WTC11 (cell line): ENCODE measurements around the gene TCOF1.

ENCODE experiments used
- FOXJ3 ChIP-seq: sonication (generic); formaldehyde crosslinking; IDR thresholded peaks from 2 replicates; pipeline ENCODE4 v1.9.0; 2021; ENCODE audit warnings: missing genetic modification reagents, mild to moderate bottlenecking, borderline replicate concordance
- IRF2 ChIP-seq: sonication (generic); formaldehyde crosslinking; IDR thresholded peaks from 2 replicates; pipeline ENCODE4 v1.8.0; 2022; ENCODE audit warnings: low read depth, missing genetic modification reagents, borderline replicate concordance
- JUN ChIP-seq: sonication (generic); formaldehyde crosslinking; IDR thresholded peaks from 2 replicates; pipeline ENCODE4 v1.8.0; 2023; ENCODE audit warnings: mild to moderate bottlenecking, missing genetic modification reagents
- PRRX2 ChIP-seq: fragments of 250-450 bp; sonication (Bioruptor Pico); IDR thresholded peaks from 2 replicates; pipeline ENCODE4 v1.8.0; 2021; ENCODE audit warnings: mild to moderate bottlenecking
- SMAD4 ChIP-seq: sonication (generic); formaldehyde crosslinking; IDR thresholded peaks from 2 replicates; pipeline ENCODE4 v1.8.0; 2022; ENCODE audit warnings: mild to moderate bottlenecking, missing genetic modification reagents
- ZNF121 ChIP-seq: sonication (generic); formaldehyde crosslinking; IDR thresholded peaks from 2 replicates; pipeline ENCODE4 v1.8.0; 2023; ENCODE audit warnings: missing genetic modification reagents
- ZNF138 ChIP-seq: sonication (generic); formaldehyde crosslinking; conservative IDR thresholded peaks from 2 replicates; pipeline ENCODE4 v1.8.1; 2022; ENCODE audit warnings: mild to moderate bottlenecking, moderate library complexity, missing genetic modification reagents
- TF ChIP-seq, protein P1 (sequence below): fragments of 200-600 bp; IDR thresholded peaks from 2 replicates; pipeline ENCODE4 v1.8.0; 2022; ENCODE audit warnings: antibody characterized with exemption
- TF ChIP-seq, protein P2 (sequence below): sonication (generic); formaldehyde crosslinking; IDR thresholded peaks from 2 replicates; pipeline ENCODE4 v1.8.1; 2023; ENCODE audit warnings: mild to moderate bottlenecking, missing genetic modification reagents, moderate library complexity
- TF ChIP-seq, protein P3 (sequence below): sonication (generic); formaldehyde crosslinking; conservative IDR thresholded peaks from 2 replicates; pipeline ENCODE4 v1.8.1; 2022; ENCODE audit warnings: mild to moderate bottlenecking, missing genetic modification reagents
- TF ChIP-seq, protein P4 (sequence below): fragments of 250-450 bp; sonication (Bioruptor Pico); conservative IDR thresholded peaks from 2 replicates; pipeline ENCODE4 v1.9.0; 2021; ENCODE audit warnings: mild to moderate bottlenecking

DNA sequence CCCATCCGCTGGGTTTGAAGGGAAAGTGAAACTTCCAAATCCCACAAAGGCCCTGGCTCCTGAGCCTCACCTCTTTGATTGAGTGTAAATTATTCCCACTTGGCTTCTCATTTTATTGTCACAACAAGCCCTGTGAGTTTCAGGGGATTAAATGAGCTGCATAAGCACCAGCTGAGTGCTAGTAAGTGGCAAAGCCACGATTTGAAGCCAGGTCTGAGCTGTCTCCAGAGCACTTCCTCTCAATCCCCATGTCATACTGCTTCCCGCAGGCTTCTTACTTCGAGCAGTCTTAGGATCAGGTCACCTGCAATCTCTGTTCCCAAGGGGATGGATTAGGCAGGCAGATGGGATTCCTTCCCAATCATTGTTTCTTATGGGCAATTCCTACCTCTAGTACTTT lies 74.1 kb downstream of the TCOF1 start:
- TF ChIP-seq, protein P1, sequence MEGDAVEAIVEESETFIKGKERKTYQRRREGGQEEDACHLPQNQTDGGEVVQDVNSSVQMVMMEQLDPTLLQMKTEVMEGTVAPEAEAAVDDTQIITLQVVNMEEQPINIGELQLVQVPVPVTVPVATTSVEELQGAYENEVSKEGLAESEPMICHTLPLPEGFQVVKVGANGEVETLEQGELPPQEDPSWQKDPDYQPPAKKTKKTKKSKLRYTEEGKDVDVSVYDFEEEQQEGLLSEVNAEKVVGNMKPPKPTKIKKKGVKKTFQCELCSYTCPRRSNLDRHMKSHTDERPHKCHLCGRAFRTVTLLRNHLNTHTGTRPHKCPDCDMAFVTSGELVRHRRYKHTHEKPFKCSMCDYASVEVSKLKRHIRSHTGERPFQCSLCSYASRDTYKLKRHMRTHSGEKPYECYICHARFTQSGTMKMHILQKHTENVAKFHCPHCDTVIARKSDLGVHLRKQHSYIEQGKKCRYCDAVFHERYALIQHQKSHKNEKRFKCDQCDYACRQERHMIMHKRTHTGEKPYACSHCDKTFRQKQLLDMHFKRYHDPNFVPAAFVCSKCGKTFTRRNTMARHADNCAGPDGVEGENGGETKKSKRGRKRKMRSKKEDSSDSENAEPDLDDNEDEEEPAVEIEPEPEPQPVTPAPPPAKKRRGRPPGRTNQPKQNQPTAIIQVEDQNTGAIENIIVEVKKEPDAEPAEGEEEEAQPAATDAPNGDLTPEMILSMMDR, result no peak
- TF ChIP-seq ZNF138 (CRISPR knock-in tag), result no peak
- no peak for TF ChIP-seq FOXJ3 (CRISPR knock-in tag)
- TF ChIP-seq, protein P2, sequence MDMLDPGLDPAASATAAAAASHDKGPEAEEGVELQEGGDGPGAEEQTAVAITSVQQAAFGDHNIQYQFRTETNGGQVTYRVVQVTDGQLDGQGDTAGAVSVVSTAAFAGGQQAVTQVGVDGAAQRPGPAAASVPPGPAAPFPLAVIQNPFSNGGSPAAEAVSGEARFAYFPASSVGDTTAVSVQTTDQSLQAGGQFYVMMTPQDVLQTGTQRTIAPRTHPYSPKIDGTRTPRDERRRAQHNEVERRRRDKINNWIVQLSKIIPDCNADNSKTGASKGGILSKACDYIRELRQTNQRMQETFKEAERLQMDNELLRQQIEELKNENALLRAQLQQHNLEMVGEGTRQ (CRISPR knock-in tag), result no peak
- TF ChIP-seq ZNF121 (CRISPR knock-in tag), result no peak
- TF ChIP-seq IRF2 (CRISPR knock-in tag), result no peak
- TF ChIP-seq, protein P3, sequence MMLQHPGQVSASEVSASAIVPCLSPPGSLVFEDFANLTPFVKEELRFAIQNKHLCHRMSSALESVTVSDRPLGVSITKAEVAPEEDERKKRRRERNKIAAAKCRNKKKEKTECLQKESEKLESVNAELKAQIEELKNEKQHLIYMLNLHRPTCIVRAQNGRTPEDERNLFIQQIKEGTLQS (CRISPR knock-in tag), result no peak
- TF ChIP-seq PRRX2 (CRISPR knock-in tag), result no peak
- TF ChIP-seq SMAD4 (CRISPR knock-in tag), result no peak
- TF ChIP-seq JUN (CRISPR knock-in tag), result no peak
- TF ChIP-seq, protein P4, sequence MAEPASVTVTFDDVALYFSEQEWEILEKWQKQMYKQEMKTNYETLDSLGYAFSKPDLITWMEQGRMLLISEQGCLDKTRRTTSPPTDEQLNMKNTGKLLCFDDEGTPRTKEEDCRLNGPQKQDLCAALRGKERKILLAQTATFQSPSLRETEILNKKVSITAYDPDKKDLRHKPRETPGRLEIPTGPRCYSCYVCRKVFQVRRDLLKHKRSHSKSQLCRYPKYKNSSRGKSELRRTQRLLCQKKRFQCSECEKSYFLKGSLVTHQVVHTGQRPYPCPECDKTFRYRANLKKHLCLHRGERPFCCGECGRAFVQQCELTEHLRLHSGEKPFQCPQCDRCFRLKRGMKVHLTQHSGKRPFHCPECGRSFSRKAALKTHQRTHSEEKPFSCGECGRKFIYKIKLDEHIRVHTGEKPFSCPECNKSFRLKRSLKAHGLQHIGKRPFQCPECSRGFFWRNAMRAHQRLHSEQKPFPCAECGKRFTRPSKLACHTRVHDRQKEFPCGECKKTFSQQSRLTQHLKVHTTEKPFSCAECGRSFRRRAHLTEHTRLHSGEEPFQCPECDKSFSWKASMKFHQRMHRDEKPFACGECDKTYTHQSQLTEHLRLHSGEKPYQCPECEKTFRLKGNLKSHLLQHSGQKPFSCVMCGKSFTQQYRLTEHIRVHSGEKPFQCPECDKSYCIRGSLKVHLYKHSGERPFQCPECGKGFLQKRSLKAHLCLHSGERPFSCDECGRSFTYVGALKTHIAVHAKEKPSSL (CRISPR knock-in tag), result no peak
